GM19239 (cell line): ENCODE measurements around the gene STRIT1.
"Not testable (repeated sequence)": the region's sequence is repeated elsewhere in the genome, so short reads cannot be mapped to it uniquely, and the experiment has no call there.

Experiments
- DNase-seq: peaks from one replicate; pipeline ENCODE4 v3.0.0; 2011; ENCODE audit warnings: low spot score; ENCODE audit not compliant: insufficient read length
- FAIRE-seq: peaks from 2 replicates; lab custom pipeline; 2011; peaks lifted over from hg19 to GRCh38; lab: Jason Lieb, UNC

Gene STRIT1

GRCh38 chr3:155275159-155275754 lies 18.2 kb downstream of the STRIT1 start:
- not testable (repeated sequence) for DNase-seq, FAIRE-seq

- not testable (repeated sequence) for FAIRE-seq
These were observed 19.0 kb downstream of the STRIT1 start for GRCh38 chr3:155274435-155274834.

GRCh38 chr3:155271343-155271613 lies 22.2 kb downstream of the STRIT1 start:
- no peak for DNase-seq
- FAIRE-seq: no peak

More at GRCh38 chr3:155274435-155274834, 19.0 kb downstream of the STRIT1 start:
- not testable (repeated sequence) for DNase-seq

GRCh38 chr3:155270485-155271342 lies 22.8 kb downstream of the STRIT1 start:
- DNase-seq (no peak), FAIRE-seq (no peak)

GRCh38 chr3:155270063-155270462 lies 23.4 kb downstream of the STRIT1 start:
- FAIRE-seq: no peak

GRCh38 chr3:155262855-155263254 lies 30.6 kb downstream of the STRIT1 start:
- not testable (repeated sequence) for DNase-seq, FAIRE-seq

More at GRCh38 chr3:155270063-155270462, 23.4 kb downstream of the STRIT1 start:
- DNase-seq: no peak

DNA sequence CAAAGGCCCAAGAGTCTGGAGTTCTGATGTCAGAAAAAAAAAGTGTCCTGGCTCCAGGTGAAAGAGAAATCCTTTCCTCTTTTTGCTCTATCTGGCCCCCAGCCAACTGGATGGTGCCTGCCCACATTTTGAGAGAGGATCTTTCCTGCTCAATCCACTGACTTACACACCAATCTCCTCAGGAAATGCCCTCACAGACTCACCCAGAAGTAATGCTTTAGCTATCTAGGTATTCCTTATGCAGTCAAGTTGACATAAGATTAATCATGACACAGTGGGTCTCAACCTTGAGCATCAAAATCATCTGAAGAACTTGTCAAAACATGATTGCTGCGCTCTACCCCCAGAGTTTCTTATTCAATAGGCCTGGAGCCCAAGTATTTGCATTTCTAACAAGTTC lies 31.2 kb downstream of the STRIT1 start:
- DNase-seq (no peak), FAIRE-seq (no peak)

DNA sequence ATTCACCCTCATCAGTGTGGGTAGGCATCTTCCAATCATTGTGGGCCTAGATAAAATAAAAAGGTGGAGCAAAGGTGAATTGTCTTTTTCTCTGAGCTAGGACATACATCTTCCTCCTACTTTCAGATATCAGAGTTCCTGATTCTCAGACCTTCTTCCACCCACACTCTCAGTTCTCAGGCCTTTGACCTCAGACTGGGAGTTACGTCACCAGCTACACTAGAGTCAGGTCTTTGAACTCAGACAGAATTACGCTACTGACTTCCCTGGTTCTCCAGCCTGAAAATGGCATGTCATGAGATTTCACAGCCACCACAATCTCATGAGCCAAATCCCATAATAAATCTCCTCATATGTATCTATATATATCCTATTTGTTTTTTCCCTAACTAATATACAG lies 39.0 kb downstream of the STRIT1 start:
- no peak for FAIRE-seq
- no peak for DNase-seq

- no peak for FAIRE-seq
- no peak for DNase-seq
These were observed 40.9 kb downstream of the STRIT1 start for GRCh38 chr3:155252535-155252934.

DNA sequence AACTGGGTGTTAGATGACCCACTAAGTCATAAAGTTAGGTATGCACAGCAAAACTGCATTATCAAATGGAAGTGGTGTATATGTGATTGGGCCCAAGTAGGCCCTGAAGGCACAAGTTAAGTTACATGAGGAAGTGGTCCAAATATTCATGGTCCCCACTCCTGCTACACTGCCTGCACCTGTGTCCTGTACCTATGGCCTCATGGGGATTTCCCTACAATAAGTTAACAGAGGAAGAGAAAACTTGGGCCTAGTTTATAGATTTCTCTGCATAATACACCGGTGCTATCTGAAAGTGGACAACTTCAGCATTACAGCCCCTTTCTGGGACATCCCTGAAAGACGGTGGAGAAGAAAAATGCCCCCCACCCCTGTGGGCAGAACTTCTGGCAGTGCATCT lies 41.5 kb downstream of the STRIT1 start:
- no peak for FAIRE-seq
- DNase-seq: no peak

GRCh38 chr3:155248531-155249187 lies 44.8 kb downstream of the STRIT1 start:
- FAIRE-seq (no peak), DNase-seq (no peak)

DNA sequence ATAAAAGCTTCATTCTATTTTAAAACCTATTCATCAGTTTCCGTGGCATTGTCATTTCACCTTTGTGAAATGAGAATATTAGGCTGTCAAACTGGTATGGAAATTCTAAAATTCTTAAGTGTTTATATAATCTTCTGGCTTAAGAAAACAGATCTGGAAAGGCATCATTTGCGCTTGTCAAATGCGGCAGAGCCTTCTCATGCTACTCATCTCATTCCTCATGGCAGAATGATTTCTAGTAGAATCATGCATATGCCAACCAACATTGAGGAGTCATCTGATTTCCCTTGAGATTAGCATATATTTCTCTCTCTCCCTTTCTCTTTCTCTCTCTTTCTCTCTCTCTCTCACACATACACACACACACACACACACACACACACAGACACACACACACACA lies 48.8 kb downstream of the STRIT1 start:
- FAIRE-seq: no peak
- DNase-seq: no peak

DNA sequence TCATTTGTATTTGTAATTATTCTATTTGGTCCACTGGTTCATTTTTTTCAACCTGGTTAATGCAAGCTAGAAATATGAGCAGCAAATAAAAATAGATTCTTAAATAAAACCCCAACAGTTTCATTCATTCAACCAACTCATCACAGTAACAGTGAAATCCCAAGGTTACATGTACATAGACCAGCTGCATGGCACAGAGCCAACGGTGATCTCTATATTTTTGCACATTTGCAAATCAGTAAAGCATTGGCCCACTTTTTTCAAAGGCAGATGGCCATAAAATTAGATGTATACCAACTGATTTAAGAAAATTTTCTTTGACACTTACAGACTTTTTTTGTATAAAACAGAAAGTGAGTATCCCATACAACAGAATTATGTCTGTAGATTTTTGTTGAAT lies 49.3 kb downstream of the STRIT1 start:
- FAIRE-seq (no peak), DNase-seq (no peak)

- FAIRE-seq: no peak
- no peak for DNase-seq
These were observed 50.0 kb downstream of the STRIT1 start for GRCh38 chr3:155243512-155243921.

- FAIRE-seq (no peak), DNase-seq (no peak)
These were observed 51.1 kb downstream of the STRIT1 start for GRCh38 chr3:155242342-155242741.

DNA sequence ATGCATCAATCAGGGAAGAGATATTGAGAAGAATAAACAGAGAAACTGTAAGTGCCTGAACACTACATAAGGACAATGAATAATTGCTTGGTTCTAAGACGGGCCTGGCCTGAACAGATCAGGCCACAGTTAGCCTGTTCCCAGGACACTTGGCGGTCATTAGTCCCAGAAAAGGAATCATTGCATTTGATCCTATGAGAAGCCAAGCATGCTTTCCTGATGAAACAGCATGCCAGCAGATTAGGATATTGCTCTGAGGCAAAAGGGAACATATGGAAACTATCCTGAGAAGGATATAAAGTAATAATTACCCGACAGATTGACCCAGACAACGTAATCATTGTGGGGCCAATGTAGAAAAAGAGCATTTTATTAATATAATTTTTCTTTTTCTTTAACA lies 51.9 kb downstream of the STRIT1 start:
- FAIRE-seq: no peak

More for the DNA sequence above, 51.9 kb downstream of the STRIT1 start:
- DNase-seq: no peak
